K562 (cell line): Measurements from ENCODE around the gene AGK. TPM values are rescaled to one million over a fixed set of nuclear protein-coding genes. Genes with fewer than 3 reads are reported as not detected.

ENCODE experiments used
- CUX1 ChIP-seq: fragments of 200-800 bp; sonication (Bioruptor generic); IDR thresholded peaks from 2 replicates; pipeline ENCODE4 v1.6.1; 2016; ENCODE audit warnings: missing genetic modification characterization, missing compliant biosample characterization
- RUNX1 ChIP-seq: sonication (generic); IDR thresholded peaks from 2 replicates; pipeline ENCODE4 v1.6.1; 2016; ENCODE audit warnings: antibody characterized with exemption, low read depth
- STAT6 ChIP-seq: sonication (generic); formaldehyde crosslinking; IDR thresholded peaks from 2 replicates; pipeline ENCODE4 v1.8.1; 2023; ENCODE audit warnings: mild to moderate bottlenecking, missing genetic modification reagents
- polyA plus RNA-seq, 8 experiments: library from polyadenylated mRNA; depleted of rRNA in 4 of 8; stranded (reverse) in 5 of 8; unstranded in 3 of 8; fragments of >200 nt; fragmentation: Nextera tagmentation in 2 of 8; fragmentation: Illumina TruSeq in 1 of 8; extraction: Ambion mirVana in 2 of 8; extraction: Trizol in 1 of 8; gene quantifications; 2 replicates each; pipeline versions ENCODE4 v1.2.1 to v1.2.3, GENCODE V29; 2011 to 2014; ENCODE audit warnings: inconsistent platforms in 1 of 8, missing spikeins in 1 of 8
- total RNA-seq, 7 experiments: library from RNA; depleted of rRNA in 6 of 7; stranded (reverse); fragments of >200 nt in 6 of 7; fragmentation: Illumina TruSeq in 2 of 7; extraction: Trizol in 2 of 7; gene quantifications; 2 replicates each; pipeline versions ENCODE4 v1.2.1 to v1.2.3, GENCODE V29; 2011 to 2021; ENCODE audit warnings: low replicate concordance in 1 of 7

The AGK gene
- total and polyA plus RNA-seq, 9 of the 15 experiments (the other 6 are each of a cell fraction or from before 2014, with no cell fraction given), result 50.7 to 128 (median 71.8) TPM

GRCh38 chr7:141699860-141700259, 148.7 kb downstream of the AGK start (continued):
- no peak for TF ChIP-seq STAT6 (CRISPR knock-in tag)
- TF ChIP-seq CUX1 (CRISPR knock-in tag), result peak; percentile 92
- no peak for TF ChIP-seq RUNX1
